ACC112 (cell line): ENCODE measurements around the gene ADCY2.

Source experiments
- H2AFZ ChIP-seq: fragments of 200-600 bp; sonication (generic); one replicate; pipeline ENCODE4 v1.6.0; 2017; ENCODE audit warnings: antibody characterized with exemption, low read length; ENCODE audit not compliant: unreplicated experiment
- H3K27ac ChIP-seq: fragments of 200-600 bp; sonication (generic); 2 replicates; pipeline ENCODE4 v1.5.1; 2014; ENCODE audit warnings: low read depth, mild to moderate bottlenecking, antibody characterized with exemption, low read length, moderate library complexity
- H3K27me3 ChIP-seq: fragments of 200-600 bp; sonication (generic); 2 replicates; pipeline ENCODE4 v1.6.1; 2014; ENCODE audit warnings: mild to moderate bottlenecking, antibody characterized with exemption, low read length, moderate library complexity, mixed read lengths; ENCODE audit not compliant: insufficient read depth
- H3K36me3 ChIP-seq: fragments of 200-600 bp; sonication (generic); 2 replicates; pipeline ENCODE4 v1.6.1; 2016; ENCODE audit warnings: mild to moderate bottlenecking, antibody characterized with exemption, low read length, moderate library complexity, mixed read lengths; ENCODE audit not compliant: insufficient read depth
- H3K4me1 ChIP-seq: fragments of 200-600 bp; sonication (generic); one replicate; pipeline ENCODE4 v1.6.1; 2016; ENCODE audit warnings: low read length, mixed read lengths; ENCODE audit not compliant: insufficient read depth, unreplicated experiment, control insufficient read depth
- H3K4me3 ChIP-seq: fragments of 200-600 bp; sonication (generic); 2 replicates; pipeline ENCODE4 v1.5.1; 2014; ENCODE audit warnings: mild to moderate bottlenecking, low read depth, low read length
- H3K79me2 ChIP-seq: fragments of 200-600 bp; sonication (generic); one replicate; pipeline ENCODE4 v1.6.0; 2016; ENCODE audit warnings: low read length; ENCODE audit not compliant: control insufficient read depth, unreplicated experiment, insufficient read depth

Gene ADCY2

DNA sequence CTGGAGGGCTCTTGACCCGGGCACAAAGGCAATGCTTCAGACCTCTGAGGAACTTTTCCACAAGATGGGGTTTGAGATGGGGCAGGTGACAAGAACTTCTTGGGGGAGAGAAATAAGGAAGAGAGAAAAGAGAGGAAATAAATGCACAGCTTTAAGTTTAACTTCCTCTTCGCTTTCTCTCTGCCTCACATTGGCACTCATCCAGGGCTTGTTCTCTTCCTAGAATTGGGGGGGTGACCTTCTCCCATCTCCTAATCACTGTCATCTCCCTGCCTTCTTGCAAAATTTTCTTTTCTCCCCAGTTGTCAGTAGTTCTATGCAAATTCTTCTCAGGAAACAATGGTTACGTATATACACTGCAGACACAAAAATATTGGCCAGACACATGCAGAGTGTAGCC is 19.1 kb upstream of the ADCY2 start:
- Histone ChIP-seq H2AFZ (no peak overlapping the region), H3K4me1 (no peaks in the 10 kb centered on the region), H3K4me3 (no peak overlapping the region), H3K79me2 (no peaks in the 10 kb centered on the region), H3K27ac (no peak overlapping the region), H3K27me3 (no peaks in the 10 kb centered on the region), H3K36me3 (no peaks in the 10 kb centered on the region)

DNA sequence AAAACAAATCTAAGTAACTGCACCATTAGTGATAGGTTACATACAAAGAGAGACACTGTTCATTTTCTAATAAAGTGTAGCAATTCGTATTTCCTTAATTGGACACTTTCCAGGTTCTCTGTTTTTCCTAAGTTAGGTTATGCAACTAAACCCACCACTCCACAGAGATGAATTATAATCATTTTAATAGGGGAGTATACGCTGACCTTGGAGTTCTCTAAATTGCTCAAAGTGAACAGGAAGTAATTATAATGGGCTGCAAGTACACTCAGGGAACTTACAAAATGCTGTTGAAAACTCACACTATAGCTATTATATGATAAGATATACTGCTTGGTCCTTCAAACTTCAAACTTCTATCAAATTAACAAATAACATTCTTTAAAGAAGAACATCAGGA is 18.2 kb upstream of the ADCY2 start:
- Histone ChIP-seq H3K79me2 (no peaks in the 10 kb centered on the region), H3K4me1 (no peaks in the 10 kb centered on the region), H3K36me3 (no peaks in the 10 kb centered on the region), H3K4me3 (no peak overlapping the region), H3K27me3 (no peaks in the 10 kb centered on the region), H3K27ac (no peak overlapping the region), H2AFZ (no peak overlapping the region)

DNA sequence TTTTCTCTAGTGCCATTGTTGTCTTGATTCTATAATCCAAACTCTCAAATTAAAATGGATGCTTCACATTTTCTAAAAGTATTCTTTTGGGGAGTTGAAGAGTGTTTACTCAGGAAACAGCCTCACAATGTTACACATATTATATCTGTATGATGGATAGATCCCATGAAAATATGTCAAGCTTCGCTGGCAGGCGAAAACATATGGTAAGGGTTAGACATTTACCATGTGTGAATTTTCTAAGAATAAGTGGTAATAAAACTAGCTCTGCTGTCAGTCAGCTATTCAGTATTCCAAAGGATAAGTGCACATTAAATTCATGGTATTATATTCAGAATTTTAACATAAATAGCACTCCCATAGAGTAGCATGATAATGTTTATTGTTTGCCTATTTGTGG is 13.3 kb upstream of the ADCY2 start:
- Histone ChIP-seq H2AFZ (no peak overlapping the region), H3K36me3 (no peaks in the 10 kb centered on the region), H3K79me2 (no peaks in the 10 kb centered on the region), H3K4me3 (no peak overlapping the region), H3K27me3 (no peaks in the 10 kb centered on the region), H3K27ac (no peak overlapping the region), H3K4me1 (no peaks in the 10 kb centered on the region)

DNA sequence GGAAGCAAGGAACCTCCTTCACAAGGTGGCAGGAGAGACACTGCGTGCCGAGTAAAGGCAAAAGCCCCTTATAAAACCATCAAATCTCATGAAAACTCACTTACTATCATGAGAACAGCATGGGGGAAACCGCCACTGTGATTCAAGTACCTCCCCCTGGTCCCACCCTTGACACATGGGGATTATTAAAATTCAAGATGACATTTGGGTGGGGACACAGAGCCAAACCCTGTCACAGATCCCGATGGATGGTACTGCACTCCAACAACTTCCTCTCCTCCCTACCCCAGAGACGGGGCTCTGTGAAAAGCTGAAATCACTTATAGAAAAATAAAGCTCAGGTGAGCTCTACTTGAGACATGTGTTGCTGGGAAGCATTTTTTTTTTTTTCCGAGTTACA is 10.3 kb upstream of the ADCY2 start:
- no peaks in the 10 kb centered on the region for H3K79me2 ChIP-seq
- H3K4me3 ChIP-seq: no peak overlapping the region
- no peak overlapping the region for H3K27ac ChIP-seq
- no peak overlapping the region for H2AFZ ChIP-seq
- no peaks in the 10 kb centered on the region for H3K27me3 ChIP-seq
- H3K36me3 ChIP-seq: no peaks in the 10 kb centered on the region
- no peaks in the 10 kb centered on the region for H3K4me1 ChIP-seq

DNA sequence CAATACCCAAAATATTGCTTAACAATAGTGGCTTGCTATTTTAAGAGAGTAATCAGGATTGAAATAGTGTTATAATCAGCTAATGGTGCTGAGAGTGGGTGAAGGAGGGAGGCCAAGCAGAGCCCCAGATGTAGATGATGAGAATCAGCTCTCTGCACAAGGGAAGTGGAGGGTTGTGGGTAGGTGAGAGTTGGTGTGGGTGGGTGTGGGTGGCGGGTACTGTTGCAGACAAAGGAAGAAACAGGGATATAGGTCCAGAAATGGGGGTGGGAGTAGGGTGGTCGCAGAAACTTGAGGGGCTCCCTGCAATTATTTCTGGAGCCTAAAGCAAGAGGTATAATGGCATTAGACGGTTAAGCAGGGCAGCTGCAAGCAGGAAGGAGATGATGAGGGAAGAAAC is 7.4 kb upstream of the ADCY2 start:
- H3K27me3 ChIP-seq: no peaks in the 10 kb centered on the region
- H3K4me3 ChIP-seq: no peak overlapping the region
- no peaks in the 10 kb centered on the region for H3K36me3 ChIP-seq
- no peak overlapping the region for H3K27ac ChIP-seq
- no peaks in the 10 kb centered on the region for H3K79me2 ChIP-seq
- no peaks in the 10 kb centered on the region for H3K4me1 ChIP-seq
- no peak overlapping the region for H2AFZ ChIP-seq

DNA sequence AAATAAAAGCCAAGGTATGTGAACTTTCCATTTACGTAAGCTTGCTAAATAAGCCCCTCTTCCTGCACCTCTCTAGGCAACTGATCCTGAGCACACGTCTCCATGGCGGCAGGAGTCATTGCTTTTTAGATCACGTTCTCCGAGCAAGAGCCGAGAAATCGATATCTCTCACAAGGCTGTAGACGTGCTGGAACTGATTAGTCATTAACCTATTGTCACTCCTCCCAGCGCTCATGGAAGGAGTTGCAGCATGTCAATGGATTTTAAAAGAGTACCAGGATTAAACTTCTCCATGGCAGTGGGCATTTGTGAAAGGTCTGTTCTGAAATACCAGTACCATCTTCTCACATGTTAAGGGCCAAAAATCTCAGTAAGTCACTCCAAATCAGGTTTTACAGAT is 4.7 kb upstream of the ADCY2 start:
- Histone ChIP-seq H2AFZ (no peak overlapping the region), H3K36me3 (no peaks in the 10 kb centered on the region), H3K4me3 (no peak overlapping the region), H3K27ac (no peak overlapping the region), H3K4me1 (no peaks in the 10 kb centered on the region), H3K79me2 (no peaks in the 10 kb centered on the region), H3K27me3 (0 out of 2 replicates have a peak, but pooled peaks cover 10% of the 10 kb centered on the region)

DNA sequence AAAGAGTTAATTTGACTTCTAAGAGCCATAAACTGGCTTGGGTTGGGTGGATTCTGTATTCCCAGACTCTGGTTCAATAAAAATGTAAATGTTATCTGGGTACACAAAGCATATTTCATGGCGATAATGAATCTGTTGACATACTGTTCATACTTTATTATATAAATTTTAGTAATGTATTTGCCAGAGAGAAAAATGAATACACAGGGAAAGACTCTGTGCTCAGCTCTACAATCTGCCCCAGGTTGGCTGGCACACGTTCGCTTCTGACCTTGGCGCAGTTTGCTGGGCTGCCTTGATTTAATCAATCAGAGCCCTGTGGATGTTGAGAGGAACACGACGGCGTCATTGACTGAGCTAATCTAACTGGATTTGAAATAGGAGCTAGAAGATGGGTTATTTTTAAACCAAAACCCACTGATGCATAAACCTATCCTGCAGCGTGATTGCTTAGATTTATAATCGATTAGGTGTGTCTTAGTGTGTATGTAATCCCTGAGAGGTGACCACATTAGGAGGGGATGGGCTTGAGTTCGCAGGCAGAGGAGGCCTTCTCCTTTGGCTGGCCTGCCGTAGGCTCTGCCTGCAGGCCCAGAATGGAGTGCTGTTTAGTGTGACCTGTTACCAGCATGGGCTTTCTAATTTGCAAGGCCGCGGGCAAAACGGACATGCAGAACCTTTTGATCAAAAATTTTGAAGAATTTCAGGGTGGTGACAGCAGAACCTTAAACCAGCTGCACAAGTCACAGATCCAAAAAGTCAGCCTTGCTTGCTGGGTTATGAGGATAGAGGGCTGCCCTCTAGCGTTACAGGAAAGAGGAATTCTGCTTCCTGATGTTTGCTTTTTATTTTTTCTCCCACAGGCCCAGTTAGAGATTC is 3.9 kb upstream of the ADCY2 start:
- Histone ChIP-seq H2AFZ (no peak overlapping the region), H3K27me3 (peaks cover 17% of the 10 kb centered on the region), H3K4me1 (no peaks in the 10 kb centered on the region), H3K4me3 (no peak overlapping the region), H3K36me3 (no peaks in the 10 kb centered on the region), H3K27ac (no peak overlapping the region), H3K79me2 (no peaks in the 10 kb centered on the region)

DNA sequence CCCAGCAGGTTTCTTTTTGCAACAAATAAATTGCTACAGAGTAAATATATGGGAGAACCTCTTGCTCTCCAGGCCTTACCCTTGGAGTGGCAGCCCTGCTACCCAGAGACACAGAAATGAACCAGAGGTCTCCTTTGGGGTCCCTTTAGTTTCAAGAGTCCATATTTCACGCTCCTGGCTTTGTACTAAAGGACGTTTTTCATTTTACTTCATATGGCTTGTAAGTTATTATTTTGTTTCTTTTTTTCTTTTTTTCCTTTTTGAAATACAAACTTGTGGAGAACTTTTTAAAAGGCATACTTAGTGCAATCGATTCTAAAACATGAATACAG is 3.3 kb upstream of the ADCY2 start:
- Histone ChIP-seq H3K27me3 (peaks cover 19% of the 10 kb centered on the region), H2AFZ (no peak overlapping the region), H3K36me3 (no peaks in the 10 kb centered on the region), H3K4me1 (no peaks in the 10 kb centered on the region), H3K79me2 (no peaks in the 10 kb centered on the region), H3K27ac (no peak overlapping the region), H3K4me3 (no peak overlapping the region)

DNA sequence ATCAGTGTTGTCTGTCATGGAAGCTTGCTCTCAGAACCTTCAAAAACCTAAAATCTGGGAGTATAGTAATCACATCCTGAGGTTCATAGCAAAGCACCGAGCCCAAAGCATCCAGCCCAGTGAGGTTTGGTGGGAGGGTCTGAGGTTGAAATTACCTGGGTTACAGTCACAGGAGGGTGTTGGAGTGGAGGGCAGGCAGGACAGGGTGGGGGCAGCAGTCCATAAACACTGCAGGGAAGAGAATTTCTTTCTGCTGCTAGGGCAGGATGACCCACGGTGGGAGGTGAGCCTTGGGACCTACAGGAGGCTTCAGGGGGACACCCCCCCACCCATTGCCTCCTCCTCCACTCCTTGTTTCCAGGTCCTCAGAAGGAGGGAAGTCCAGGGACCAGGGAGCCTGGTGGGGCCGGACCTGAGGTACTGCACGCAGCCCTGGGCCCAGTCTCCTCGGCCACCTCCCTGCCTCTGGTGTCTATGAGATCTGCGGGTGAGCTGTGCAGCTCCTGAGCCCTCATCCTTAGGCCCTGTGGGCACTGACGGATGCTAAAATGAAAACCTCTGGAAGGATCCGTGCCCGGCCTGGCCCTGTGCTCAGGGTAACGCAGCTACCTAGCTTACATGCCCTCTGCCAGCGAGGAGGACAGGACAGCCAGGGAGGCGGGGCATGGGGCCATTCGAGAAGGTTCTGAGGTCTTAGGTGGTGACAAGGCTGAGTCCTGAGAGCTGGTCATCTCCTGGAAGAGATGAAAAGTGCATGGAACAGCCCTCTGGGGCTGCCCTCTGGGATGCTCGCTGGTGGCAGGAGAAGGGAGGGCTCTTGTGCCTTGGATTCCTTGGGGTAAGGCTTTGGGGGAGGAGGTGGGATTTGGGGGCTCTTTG is 1.8 kb upstream of the ADCY2 start:
- Histone ChIP-seq H3K36me3 (no peaks in the 10 kb centered on the region), H3K27ac (no peak overlapping the region), H3K79me2 (no peaks in the 10 kb centered on the region), H3K27me3 (peaks cover 19% of the 10 kb centered on the region), H2AFZ (no peak overlapping the region), H3K4me1 (no peaks in the 10 kb centered on the region), H3K4me3 (no peak overlapping the region)

DNA sequence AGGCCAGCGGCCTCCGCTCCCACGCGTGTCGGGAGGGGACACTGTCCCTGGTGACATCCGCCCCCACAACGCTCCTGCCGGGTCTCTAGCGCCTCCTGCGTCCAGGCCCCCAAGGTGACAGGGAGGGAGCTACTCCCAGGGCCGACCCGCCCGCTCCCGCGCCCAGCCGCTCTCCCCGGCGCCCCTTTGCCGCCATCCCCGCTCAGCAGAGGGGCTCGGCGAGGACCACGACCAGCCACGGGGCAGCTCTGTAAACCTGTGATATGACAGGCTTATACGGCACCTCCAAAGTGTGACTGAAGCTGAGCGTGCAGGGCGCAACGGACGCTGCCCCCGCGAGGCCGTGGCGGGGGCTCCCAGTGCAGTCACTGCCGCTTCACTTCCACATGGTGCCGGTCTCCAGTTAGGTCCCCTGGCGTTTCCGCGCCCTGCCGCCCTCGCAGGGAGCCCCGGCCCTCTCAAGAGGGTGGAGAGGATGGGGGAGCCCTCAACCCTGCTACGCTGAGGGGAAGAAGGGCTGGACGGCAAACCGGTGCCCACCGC is 978 bp upstream of the ADCY2 start:
- Histone ChIP-seq H3K27ac (no peak overlapping the region), H3K36me3 (no peaks in the 10 kb centered on the region), H3K4me1 (no peaks in the 10 kb centered on the region), H3K4me3 (no peak overlapping the region), H2AFZ (no peak overlapping the region), H3K79me2 (no peaks in the 10 kb centered on the region), H3K27me3 (peaks cover 19% of the 10 kb centered on the region)
